ENCODE measurements around the gene EFTUD2. TPM values are rescaled to one million over a fixed set of nuclear protein-coding genes. Genes with fewer than 3 reads are reported as not detected.

The EFTUD2 gene
- total RNA-seq, 1 donor from 2014 or later, result 102 TPM

- H3K4me3 Mint-ChIP-seq (ENCODE audit: unreplicated experiment), result no peak overlapping the region
- H3K4me1 Mint-ChIP-seq (ENCODE audit: unreplicated experiment), result peaks cover 31% of the 10 kb centered on the region
- H3K36me3 Mint-ChIP-seq (ENCODE audit: unreplicated experiment), result no peaks in the 10 kb centered on the region
- no peak for DNase-seq (ENCODE audit: extremely low spot score, unreplicated experiment)
- no peak for TF ChIP-seq CTCF (IDR thresholded peaks at IDR 0.05)
- H3K27ac Mint-ChIP-seq (ENCODE audit: unreplicated experiment), result peak overlapping the region; percentile 42
- no peaks in the 10 kb centered on the region for H3K9me3 Mint-ChIP-seq (ENCODE audit: unreplicated experiment)
- no peaks in the 10 kb centered on the region for H3K27me3 Mint-ChIP-seq (ENCODE audit: unreplicated experiment)
Measured at GRCh38 chr17:44840936-44841335, 58.3 kb downstream of the EFTUD2 start.

DNA sequence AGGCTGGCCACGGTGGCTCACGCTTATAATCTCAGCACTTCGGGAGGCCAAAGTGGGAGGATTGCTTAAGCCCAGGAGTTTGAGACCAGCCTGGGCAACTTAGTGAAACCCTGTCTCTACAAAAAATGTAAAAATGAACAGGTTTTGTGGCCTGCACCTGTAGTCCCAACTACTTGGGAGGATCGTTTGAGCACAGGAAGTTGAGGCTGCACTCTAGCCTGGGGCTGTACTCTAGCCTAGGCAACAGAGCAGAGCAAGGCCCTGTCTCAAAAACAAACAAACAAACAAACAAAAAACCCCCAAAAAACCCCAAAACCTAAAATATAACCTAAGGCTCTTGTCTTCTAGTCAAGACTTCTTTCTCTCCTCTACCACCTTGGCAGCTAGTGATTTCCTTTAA is 59.0 kb downstream of the EFTUD2 start:
- Mint-ChIP-seq H3K27me3 (ENCODE audit: unreplicated experiment) (no peaks in the 10 kb centered on the region), H3K36me3 (ENCODE audit: unreplicated experiment) (no peaks in the 10 kb centered on the region), H3K9me3 (ENCODE audit: unreplicated experiment) (no peaks in the 10 kb centered on the region), H3K4me1 (ENCODE audit: unreplicated experiment) (peaks cover 31% of the 10 kb centered on the region), H3K27ac (ENCODE audit: unreplicated experiment) (peak overlapping the region; percentile 42), H3K4me3 (ENCODE audit: unreplicated experiment) (no peak overlapping the region)
- no peak for DNase-seq (ENCODE audit: extremely low spot score, unreplicated experiment)
- TF ChIP-seq CTCF (IDR thresholded peaks at IDR 0.05), result no peak

GRCh38 chr17:44837196-44837595 is 62.0 kb downstream of the EFTUD2 start:
- Mint-ChIP-seq H3K4me3 (ENCODE audit: unreplicated experiment) (no peak overlapping the region), H3K4me1 (ENCODE audit: unreplicated experiment) (peaks cover 17% of the 10 kb centered on the region), H3K27ac (ENCODE audit: unreplicated experiment) (no peak overlapping the region), H3K9me3 (ENCODE audit: unreplicated experiment) (no peaks in the 10 kb centered on the region), H3K27me3 (ENCODE audit: unreplicated experiment) (no peaks in the 10 kb centered on the region), H3K36me3 (ENCODE audit: unreplicated experiment) (no peaks in the 10 kb centered on the region)
- no peak for DNase-seq (ENCODE audit: extremely low spot score, unreplicated experiment)
- no peak for TF ChIP-seq CTCF (IDR thresholded peaks at IDR 0.05)

DNA sequence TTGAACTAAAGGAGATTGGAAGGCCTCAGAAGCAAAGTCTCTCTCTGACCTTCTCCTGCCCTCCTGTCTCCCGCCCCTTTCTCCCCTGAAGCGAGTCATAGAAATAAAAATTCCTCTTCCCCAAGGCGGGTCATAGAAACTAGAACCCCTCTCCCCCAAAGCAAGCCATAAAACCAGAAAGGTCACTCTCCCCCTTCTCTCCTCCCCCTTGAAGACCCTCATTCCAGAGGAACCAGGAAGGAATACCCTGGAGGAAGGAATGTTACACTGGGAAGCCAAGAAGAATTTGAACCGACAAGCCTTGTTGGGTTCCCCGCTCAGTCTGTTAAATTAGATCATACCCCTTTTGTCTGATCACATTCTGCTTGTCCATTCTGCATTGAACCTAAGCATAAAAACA is 66.4 kb downstream of the EFTUD2 start:
- no peak for DNase-seq (ENCODE audit: extremely low spot score, unreplicated experiment)
- H3K4me3 Mint-ChIP-seq (ENCODE audit: unreplicated experiment), result no peak overlapping the region
- peaks cover 22% of the 10 kb centered on the region for H3K4me1 Mint-ChIP-seq (ENCODE audit: unreplicated experiment)
- no peaks in the 10 kb centered on the region for H3K36me3 Mint-ChIP-seq (ENCODE audit: unreplicated experiment)
- H3K27ac Mint-ChIP-seq (ENCODE audit: unreplicated experiment), result no peak overlapping the region
- no peak for TF ChIP-seq CTCF (IDR thresholded peaks at IDR 0.05)
- H3K9me3 Mint-ChIP-seq (ENCODE audit: unreplicated experiment), result no peaks in the 10 kb centered on the region
- H3K27me3 Mint-ChIP-seq (ENCODE audit: unreplicated experiment), result no peaks in the 10 kb centered on the region

DNA sequence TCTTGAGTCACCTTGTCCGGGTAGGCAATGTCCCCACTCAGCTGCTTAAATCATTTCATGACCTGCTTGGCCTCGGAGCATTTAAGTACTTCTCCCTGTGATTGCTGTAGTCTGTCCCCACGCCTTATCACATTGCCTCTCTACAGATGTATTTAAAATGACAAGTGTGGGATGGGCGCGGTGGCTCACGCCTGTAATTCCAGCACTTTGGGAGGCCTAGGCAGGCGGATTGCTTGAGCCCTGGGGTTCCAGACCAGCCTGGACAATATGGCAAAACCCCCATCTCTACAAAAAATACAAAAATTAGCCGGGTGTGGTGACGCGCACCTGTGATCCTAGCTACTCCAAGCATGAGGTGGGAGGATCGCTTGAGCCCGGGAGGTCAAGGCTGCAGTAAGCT is 67.9 kb downstream of the EFTUD2 start:
- no peak for DNase-seq (ENCODE audit: extremely low spot score, unreplicated experiment)
- no peak for TF ChIP-seq CTCF (IDR thresholded peaks at IDR 0.05)
- no peak overlapping the region for H3K27ac Mint-ChIP-seq (ENCODE audit: unreplicated experiment)
- H3K4me3 Mint-ChIP-seq (ENCODE audit: unreplicated experiment), result no peak overlapping the region
- no peaks in the 10 kb centered on the region for H3K27me3 Mint-ChIP-seq (ENCODE audit: unreplicated experiment)
- no peaks in the 10 kb centered on the region for H3K9me3 Mint-ChIP-seq (ENCODE audit: unreplicated experiment)
- H3K4me1 Mint-ChIP-seq (ENCODE audit: unreplicated experiment), result peaks cover 32% of the 10 kb centered on the region
- H3K36me3 Mint-ChIP-seq (ENCODE audit: unreplicated experiment), result no peaks in the 10 kb centered on the region

All from osteocyte (in vitro differentiated cells).